SHP77 (cell line): Measurements from ENCODE around the gene CCDC97.
"Not testable (repeated sequence)": the region's sequence is repeated elsewhere in the genome, so short reads cannot be mapped to it uniquely, and the experiment has no call there.

Source experiments
- DNase-seq, 2 experiments: peaks; one replicate each; lab custom pipeline; 2025; lab: John Stamatoyannopoulos, UW

The CCDC97 gene

GRCh38 chr19:41339936-41340335, 30.0 kb downstream of the CCDC97 start:
- no peak for DNase-seq

DNA sequence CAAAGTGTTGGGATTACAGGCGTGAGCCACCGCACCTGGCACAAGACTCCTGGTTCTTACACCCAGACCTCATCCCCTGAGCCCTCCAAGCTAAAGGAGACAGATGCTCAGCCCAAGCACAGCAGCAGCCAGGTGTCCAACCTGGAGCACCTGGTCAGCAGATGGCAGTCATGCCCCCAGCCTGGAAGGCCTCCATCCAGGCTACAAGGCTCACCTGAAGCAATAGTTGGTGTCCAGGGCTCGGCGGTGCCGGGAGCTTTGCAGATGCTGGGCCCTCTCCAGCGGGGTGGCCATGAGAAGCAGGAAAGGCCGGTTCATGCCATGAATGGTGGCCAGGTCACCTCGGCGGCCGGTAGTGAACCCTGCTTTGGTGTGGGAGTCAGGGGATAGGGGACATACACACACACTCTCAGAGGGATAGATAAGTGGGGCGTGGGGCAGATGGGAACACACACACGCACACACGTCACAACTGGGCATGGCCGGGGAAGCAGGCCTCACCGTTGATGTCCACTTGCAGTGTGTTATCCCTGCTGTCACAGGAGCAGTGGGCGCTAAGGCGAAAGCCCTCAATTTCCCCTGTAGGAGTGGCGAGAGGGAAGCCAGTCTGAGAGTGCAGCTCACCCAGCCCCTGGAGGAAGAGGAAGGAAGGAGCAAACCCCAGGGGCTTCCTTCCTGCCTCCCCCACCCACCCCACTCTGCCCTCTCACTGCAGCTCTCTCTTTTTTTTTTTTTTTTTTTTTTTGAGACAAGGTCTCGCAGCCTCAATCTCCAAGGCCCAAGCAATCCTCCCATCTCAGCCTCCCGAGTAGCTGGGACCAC, 31.9 kb downstream of the CCDC97 start:
- DNase-seq, result no peak

GRCh38 chr19:41344162-41344561, 34.2 kb downstream of the CCDC97 start:
- no peak for DNase-seq

DNA sequence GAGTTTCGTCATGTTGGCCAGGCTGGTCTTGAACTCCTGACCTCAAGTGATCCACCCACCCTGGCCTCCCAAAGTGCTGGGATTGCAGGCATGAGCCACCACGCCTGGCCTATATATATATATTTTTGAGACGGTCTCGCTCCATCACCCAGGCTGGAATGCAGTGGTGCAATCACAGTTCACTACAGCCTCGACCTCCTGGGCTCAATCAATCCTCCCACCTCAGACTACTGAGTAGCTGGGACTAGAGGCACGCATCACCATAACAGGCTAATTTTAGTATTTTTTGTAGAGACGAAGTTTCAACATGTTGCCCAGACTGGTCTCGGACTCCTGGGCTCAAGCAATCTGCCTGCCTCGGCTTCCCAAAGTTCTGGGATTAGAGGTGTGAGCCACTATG, 36.9 kb downstream of the CCDC97 start:
- not testable (repeated sequence) for DNase-seq

GRCh38 chr19:41350735-41351338, 40.9 kb downstream of the CCDC97 start:
- no peak for DNase-seq

GRCh38 chr19:41351339-41352245, 41.6 kb downstream of the CCDC97 start:
- DNase-seq, result no peak

DNA sequence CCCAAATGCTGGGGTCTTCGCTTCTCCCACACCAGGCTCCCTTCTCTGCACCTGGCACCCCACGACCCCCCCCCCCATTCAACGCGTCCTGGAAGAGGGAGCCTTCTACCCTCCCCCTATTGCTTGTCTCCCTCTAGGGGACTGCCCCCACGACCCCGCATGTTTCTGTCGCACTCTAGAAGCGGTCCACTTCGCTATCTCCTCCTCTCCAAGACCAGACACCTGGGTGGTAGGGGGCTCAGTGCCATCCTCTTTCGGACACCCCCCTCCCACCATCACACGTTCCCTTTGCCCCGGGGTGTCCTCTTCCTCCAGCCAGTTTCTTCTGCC, 42.3 kb downstream of the CCDC97 start:
- DNase-seq, result no peak

- peak in 1 of 2 experiments; percentile 36 for DNase-seq
Measured at GRCh38 chr19:41352609-41353465, 42.9 kb downstream of the CCDC97 start.

- DNase-seq, result peak in 1 of 2 experiments; percentile 58
Measured at GRCh38 chr19:41353466-41354342, 43.7 kb downstream of the CCDC97 start, which contains the start of gene TGFB1. TSS of gene TGFB1 (minus strand) at chr19:41353922. CDS start at chr19:41353044, 878 bp downstream.

DNA sequence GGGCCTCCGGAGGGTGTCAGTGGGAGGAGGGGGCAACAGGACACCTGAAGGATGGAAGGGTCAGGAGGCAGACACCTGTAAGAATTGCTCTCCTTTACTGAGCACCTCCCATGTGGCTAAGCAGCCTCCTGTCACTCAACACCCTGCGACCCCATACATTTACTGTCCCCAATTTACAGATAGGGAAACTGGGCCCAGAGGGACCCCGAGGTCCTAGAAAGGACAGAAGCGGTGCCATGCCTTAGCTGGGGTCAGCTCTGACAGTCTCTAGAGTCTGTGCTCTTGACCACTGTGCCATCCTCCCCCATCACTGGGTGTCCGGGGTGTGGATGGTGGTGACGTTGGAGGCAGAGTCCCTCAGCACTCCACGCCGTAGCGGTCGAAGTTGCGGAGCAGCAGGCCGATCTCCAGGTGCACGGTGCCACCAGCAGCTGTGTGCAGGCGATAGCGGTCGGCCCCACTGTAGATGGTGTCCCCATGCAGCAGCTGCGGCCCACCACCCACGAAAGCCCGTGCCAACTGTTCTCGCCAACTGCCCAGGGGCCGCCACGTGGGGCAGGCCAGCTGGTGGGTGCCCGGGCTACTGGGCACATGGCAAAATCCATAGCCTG, 44.5 kb downstream of the CCDC97 start:
- DNase-seq, result no peak

DNA sequence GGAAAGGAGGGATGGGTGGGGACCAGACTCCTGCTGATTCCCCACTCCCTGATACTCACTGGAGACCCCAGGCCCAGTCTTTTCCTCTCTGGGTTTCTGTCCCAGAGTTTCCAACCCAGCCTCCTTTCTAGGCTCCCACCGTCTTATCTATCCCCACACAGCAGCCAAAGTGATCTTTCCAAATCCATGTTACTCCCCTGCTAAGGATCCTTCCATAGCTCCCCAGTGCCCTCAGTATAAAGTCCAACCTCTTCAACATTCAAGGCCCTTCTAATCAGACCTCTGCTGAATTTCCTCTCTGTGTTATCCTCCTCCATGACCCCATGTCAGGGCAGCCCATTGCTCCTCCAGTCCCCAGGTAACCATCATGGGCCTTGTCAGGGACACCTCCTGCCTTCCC, 45.1 kb downstream of the CCDC97 start:
- no peak for DNase-seq

DNA sequence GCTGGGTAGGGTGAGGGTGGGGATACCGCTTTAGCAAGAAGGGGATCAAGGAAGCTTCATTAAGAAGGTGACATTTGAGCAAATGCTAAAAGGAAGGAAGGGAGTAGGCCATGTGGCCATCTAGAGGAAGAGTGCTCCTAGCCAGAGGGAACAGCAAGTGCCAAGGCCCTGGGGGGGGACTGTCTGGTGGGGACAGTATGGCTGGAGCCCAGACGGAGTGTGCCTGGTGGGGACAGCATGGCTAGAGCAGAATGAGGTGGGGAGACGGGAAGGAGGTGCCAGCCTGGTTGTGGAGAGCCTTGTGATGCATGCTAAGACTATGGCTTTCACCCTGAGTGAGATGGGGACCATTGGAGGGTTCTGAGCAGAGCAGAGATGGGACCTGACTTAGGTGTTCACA, 45.8 kb downstream of the CCDC97 start:
- DNase-seq, result no peak

GRCh38 chr19:41356984-41357739, 47.2 kb downstream of the CCDC97 start:
- no peak for DNase-seq

- DNase-seq, result no peak
Measured at GRCh38 chr19:41357746-41358145, 47.8 kb downstream of the CCDC97 start.

DNA sequence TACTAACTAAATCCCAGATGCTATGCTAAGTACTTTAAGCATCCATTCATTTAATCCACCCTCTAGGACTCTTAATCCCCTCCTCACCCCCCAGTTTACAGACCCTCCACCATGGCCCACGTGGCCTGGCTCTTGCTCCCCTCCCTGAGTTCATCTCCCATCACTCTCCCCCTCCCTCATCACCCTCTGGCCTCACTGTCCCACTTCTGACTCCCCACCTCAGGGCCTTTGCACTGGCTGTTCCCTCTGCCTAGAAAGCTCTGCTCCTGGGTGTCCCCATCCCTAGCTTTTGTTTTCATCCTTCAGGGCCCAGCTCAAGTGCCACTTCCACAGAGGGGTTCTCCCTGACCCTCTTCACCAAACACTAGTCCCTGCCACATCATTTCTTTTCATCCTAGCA, 49.8 kb downstream of the CCDC97 start:
- DNase-seq, result no peak

GRCh38 chr19:41362143-41362847, 52.3 kb downstream of the CCDC97 start:
- no peak for DNase-seq

GRCh38 chr19:41363371-41363752, 53.4 kb downstream of the CCDC97 start:
- no peak for DNase-seq

- peak; percentile 93 to 97 for DNase-seq
Measured at GRCh38 chr19:41363753-41364523, 54.0 kb downstream of the CCDC97 start, which contains the start of gene B9D2. TSS of gene B9D2 (minus strand) at chr19:41364149. CDS start at chr19:41363519, 630 bp downstream.
